H1 (cell line): Measurements from ENCODE around the gene COX5A. TPM values are rescaled to one million over a fixed set of nuclear protein-coding genes. Genes with fewer than 3 reads are reported as not detected.

Source experiments
- E2F6 ChIP-seq: IDR thresholded peaks from 2 replicates; pipeline ENCODE4 v1.6.1; 2012; ENCODE audit warnings: inconsistent platforms
- SRF ChIP-seq: IDR thresholded peaks from 2 replicates; pipeline ENCODE4 v1.6.1; 2011; ENCODE audit warnings: mild to moderate bottlenecking, low read depth, low read length, moderate library complexity
- polyA plus RNA-seq, 7 experiments: library from polyadenylated mRNA; depleted of rRNA in 3 of 7; stranded (reverse) in 5 of 7; unstranded in 2 of 7; fragments of >200 nt in 5 of 7; fragments of 200-250 nt in 2 of 7; gene quantifications; 1 replicate in 5 of 7; 2 replicates in 1 of 7; 4 replicates in 1 of 7; pipeline versions ENCODE4 v1.2.1 to v1.2.3, GENCODE V29; 2011 to 2013; ENCODE audit warnings: missing spikeins in 2 of 7, mixed read lengths in 2 of 7
- total RNA-seq: library from RNA; stranded (reverse); fragmentation: NEBNext Ultra II Directional; extraction: Animal tissue kit (Norgen Biotek cat#: 25700); gene quantifications from 2 replicates; pipeline ENCODE4 v1.2.1, GENCODE V29; 2021

COX5A gene
- total and polyA plus RNA-seq, 2 of the 8 experiments (the other 6 are each of a cell fraction or from before 2014, with no cell fraction given) = 270 to 367 TPM

- TF ChIP-seq E2F6 (peak; percentile 33; the same call in 1 of the 2 replicates), SRF (no peak)
- TF ChIP-seq, all 59 proteins: peak for 17
Observed at GRCh38 chr15:74906450-74907162, 31.3 kb downstream of the COX5A start, which contains the start of gene FAM219B (continued).
